Neural crest cell (in vitro differentiated cells): ENCODE results near the gene VWA8. TPM values are rescaled to one million over a fixed set of nuclear protein-coding genes. Genes with fewer than 3 reads are reported as not detected.
A peak's percentile ranks its signal among the peaks of the same experiment; 100 is the strongest.

Experiments used
- DNase-seq: peaks from one replicate; pipeline ENCODE4 v3.0.0; 2021; ENCODE audit warnings: low read depth, mixed read lengths, low spot score
- H3K27ac Mint-ChIP-seq: one replicate; pipeline ENCODE4 v1.8.0; 2021; ENCODE audit warnings: mild to moderate bottlenecking, mixed read lengths; ENCODE audit not compliant: unreplicated experiment
- H3K27me3 Mint-ChIP-seq: 2 replicates; pipeline ENCODE4 v1.8.0; 2021; ENCODE audit warnings: low read depth, mild to moderate bottlenecking, mixed read lengths
- H3K36me3 Mint-ChIP-seq: 2 replicates; pipeline ENCODE4 v1.8.0; 2021; ENCODE audit warnings: low read depth, mild to moderate bottlenecking, mixed read lengths
- H3K4me1 Mint-ChIP-seq: 2 replicates; pipeline ENCODE4 v1.8.0; 2021; ENCODE audit warnings: mixed read lengths
- H3K4me3 Mint-ChIP-seq: one replicate; pipeline ENCODE4 v1.8.0; 2021; ENCODE audit warnings: mild to moderate bottlenecking, mixed read lengths
- H3K9me3 Mint-ChIP-seq: 2 replicates; pipeline ENCODE4 v1.8.0; 2021; ENCODE audit warnings: mixed read lengths
- total RNA-seq: library from RNA; stranded (reverse); gene quantifications from 2 replicates; pipeline ENCODE4 v1.2.1, GENCODE V29; 2021
- TF ChIP-seq, protein P1 (sequence below): fragments of 200-600 bp; sonication (generic); conservative IDR thresholded peaks from 2 replicates; pipeline ENCODE4 v1.5.0; 2021; ENCODE audit warnings: antibody characterized with exemption, mild to moderate bottlenecking

VWA8 gene
- total RNA-seq, 1 donor from 2014 or later, result 19.5 TPM

DNA sequence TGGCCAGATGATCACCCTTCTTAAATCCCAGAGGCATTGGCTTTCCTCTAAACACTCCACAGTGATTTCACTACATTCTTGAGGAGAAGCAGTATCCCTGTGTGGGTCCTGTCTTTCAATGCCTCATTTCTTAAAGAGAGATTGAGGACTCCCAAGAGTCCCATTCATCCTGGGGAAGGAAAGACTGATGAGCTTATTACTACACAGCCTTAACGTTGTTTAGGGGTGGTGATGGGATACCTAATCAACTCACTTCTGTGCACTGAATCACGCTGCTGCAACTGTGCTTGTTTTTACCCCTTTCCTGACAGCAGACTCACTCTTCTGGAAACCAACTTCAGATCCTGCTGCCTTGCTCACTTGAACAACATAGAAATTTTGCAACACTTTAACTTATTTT, 300.5 kb downstream of the VWA8 start:
- H3K4me3 Mint-ChIP-seq, result no peak overlapping the region

DNA sequence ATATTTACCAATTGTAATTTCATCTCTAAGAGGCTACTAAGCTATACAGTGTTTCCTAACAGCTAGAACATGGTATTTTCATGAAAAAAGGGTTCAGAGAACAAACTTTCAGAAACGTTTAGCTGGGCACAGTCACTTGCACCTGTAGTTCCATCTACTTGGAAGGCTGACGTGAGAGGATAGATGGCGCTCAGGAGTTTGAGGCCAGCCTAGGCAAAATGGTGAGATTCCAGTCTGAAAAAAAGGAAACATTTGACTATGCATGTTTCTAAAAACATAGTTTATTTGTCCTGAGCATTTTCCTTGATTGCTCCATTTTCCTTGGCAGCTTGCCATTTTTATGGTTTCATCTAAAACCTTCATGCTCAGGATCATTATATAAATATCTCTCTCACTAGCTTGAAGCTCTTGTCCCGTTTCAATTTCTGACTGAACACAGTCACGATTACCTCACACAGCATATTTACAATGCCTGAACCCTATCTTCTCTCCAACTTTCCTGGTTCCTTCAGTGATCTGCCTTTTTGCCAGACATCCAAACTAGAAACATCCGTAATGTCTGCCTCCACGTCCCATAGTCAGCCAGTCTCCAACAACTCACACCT, 302.8 kb downstream of the VWA8 start:
- H3K9me3 Mint-ChIP-seq, result no peaks in the 10 kb centered on the region
- no peaks in the 10 kb centered on the region for H3K27me3 Mint-ChIP-seq
- H3K36me3 Mint-ChIP-seq, result peaks cover 3% of the 10 kb centered on the region
- H3K27ac Mint-ChIP-seq, result no peak overlapping the region
- H3K4me3 Mint-ChIP-seq, result no peak overlapping the region
- TF ChIP-seq, protein P1, sequence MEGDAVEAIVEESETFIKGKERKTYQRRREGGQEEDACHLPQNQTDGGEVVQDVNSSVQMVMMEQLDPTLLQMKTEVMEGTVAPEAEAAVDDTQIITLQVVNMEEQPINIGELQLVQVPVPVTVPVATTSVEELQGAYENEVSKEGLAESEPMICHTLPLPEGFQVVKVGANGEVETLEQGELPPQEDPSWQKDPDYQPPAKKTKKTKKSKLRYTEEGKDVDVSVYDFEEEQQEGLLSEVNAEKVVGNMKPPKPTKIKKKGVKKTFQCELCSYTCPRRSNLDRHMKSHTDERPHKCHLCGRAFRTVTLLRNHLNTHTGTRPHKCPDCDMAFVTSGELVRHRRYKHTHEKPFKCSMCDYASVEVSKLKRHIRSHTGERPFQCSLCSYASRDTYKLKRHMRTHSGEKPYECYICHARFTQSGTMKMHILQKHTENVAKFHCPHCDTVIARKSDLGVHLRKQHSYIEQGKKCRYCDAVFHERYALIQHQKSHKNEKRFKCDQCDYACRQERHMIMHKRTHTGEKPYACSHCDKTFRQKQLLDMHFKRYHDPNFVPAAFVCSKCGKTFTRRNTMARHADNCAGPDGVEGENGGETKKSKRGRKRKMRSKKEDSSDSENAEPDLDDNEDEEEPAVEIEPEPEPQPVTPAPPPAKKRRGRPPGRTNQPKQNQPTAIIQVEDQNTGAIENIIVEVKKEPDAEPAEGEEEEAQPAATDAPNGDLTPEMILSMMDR, result no peak
- no peaks in the 10 kb centered on the region for H3K4me1 Mint-ChIP-seq
- DNase-seq, result no peak

More for the DNA sequence above, 300.5 kb downstream of the VWA8 start:
- Mint-ChIP-seq H3K4me1 (no peaks in the 10 kb centered on the region), H3K36me3 (peaks cover 3% of the 10 kb centered on the region), H3K27ac (no peak overlapping the region), H3K27me3 (no peaks in the 10 kb centered on the region), H3K9me3 (no peaks in the 10 kb centered on the region)
- TF ChIP-seq, protein P1, result no peak
- no peak for DNase-seq

DNA sequence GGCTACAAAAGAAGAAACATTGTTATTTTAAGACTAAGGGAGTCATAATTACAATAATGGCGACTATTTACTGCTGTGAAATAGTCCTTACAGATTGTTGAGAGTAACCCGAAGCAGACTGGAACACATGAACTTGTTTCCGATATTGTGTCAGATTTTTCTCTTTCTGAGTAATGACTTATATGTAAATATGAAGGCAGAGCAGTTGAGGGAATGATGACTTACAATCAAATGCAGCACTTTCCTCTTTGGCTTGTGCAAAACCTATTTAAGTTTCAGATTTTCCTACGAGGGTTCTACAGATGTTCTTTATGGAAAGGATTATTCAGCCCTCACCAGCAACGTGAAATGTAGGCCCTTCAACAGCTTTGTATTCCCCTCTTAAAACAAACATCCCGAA, 304.9 kb downstream of the VWA8 start:
- TF ChIP-seq, protein P1, result no peak
- H3K36me3 Mint-ChIP-seq, result peaks cover 3% of the 10 kb centered on the region
- no peaks in the 10 kb centered on the region for H3K27me3 Mint-ChIP-seq
- H3K4me1 Mint-ChIP-seq, result peaks cover 12% of the 10 kb centered on the region
- H3K4me3 Mint-ChIP-seq, result no peak overlapping the region
- H3K27ac Mint-ChIP-seq, result no peak overlapping the region
- H3K9me3 Mint-ChIP-seq, result no peaks in the 10 kb centered on the region
- no peak for DNase-seq

DNA sequence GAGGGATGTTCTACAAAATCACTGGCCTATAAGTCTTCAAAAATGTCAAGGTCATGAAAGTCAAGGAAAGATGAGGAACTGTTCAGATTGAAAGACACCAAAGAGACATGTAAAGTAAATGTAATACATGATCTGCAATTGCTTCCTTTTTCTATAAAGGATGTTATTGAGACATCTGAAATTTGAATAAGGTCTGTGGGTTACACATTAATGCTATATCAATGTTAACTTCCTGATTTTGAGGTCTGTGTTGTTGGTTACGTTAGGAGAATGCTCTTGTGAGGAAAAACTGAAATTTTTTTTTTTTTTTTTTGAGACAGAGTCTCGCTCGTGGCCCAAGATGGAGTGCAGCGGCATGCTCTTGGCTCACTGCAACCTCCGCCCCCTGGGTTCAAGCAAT, 306.1 kb downstream of the VWA8 start:
- peaks cover 16% of the 10 kb centered on the region for H3K4me1 Mint-ChIP-seq

DNA sequence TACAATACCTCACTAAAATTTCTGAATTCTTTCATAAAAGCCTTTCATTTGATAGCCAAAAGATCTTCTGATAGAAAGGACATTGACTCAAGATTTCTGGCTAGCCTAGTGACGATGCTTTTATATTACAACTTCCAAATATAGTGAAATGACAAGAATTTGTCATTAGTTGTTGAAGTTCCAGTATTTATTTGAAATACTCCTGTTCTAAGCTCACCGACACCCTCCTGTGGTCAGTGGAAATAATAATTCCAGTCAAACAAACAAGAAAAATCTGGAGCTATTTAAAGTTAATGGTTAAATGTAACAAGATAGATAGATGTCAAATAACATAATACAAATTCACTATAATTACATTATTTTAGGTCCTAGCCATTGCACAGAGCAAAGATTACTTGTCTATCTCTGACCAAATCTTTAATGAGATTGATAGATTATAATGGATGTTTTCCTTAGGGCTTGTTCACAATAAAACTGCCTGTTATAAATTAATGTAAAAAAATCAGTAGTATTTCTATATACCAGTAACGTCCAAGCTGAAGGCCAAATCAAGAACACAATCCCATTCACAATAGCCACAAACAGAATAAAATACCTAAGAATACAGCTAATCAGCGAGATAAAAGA, 308.1 kb downstream of the VWA8 start:
- H3K27me3 Mint-ChIP-seq, result no peaks in the 10 kb centered on the region
- H3K9me3 Mint-ChIP-seq, result no peaks in the 10 kb centered on the region
- H3K4me3 Mint-ChIP-seq, result no peak overlapping the region
- H3K4me1 Mint-ChIP-seq, result peaks cover 29% of the 10 kb centered on the region
- TF ChIP-seq, protein P1, result peak; percentile 77
- peaks cover 3% of the 10 kb centered on the region for H3K36me3 Mint-ChIP-seq
- H3K27ac Mint-ChIP-seq, result peak overlapping the region; percentile 19
- peak; percentile 31 for DNase-seq

More for the DNA sequence above, 306.1 kb downstream of the VWA8 start:
- H3K27me3 Mint-ChIP-seq, result no peaks in the 10 kb centered on the region
- no peak for DNase-seq
- H3K9me3 Mint-ChIP-seq, result no peaks in the 10 kb centered on the region
- H3K4me3 Mint-ChIP-seq, result no peak overlapping the region
- TF ChIP-seq, protein P1, result no peak
- H3K36me3 Mint-ChIP-seq, result peaks cover 3% of the 10 kb centered on the region
- H3K27ac Mint-ChIP-seq, result no peak overlapping the region
